HCT116 (cell line): ENCODE data around the gene POLR3GL. TPM values are rescaled to one million over a fixed set of nuclear protein-coding genes. Genes with fewer than 3 reads are reported as not detected.

Experiments
- ATAC-seq: fragments of 200-7000 bp; cut with Tn5 transposase; 2 replicates; pipeline ENCODE4 v1.9.1; 2020; ENCODE audit warnings: mild to moderate bottlenecking, moderate library complexity
- BruUV-seq: library from RNA; stranded (reverse); fragments of 400-500 nt; replicated peaks from 2 replicates; lab custom pipeline; 2021; lab: Mats Ljungman, UMichigan
- CTCF ChIA-PET: fragments of 300-600 bp; sonication (Branson Sonifier 250); formaldehyde crosslinking; loops from one replicate; lab custom pipeline; 2021; ENCODE audit warnings: antibody characterized with exemption; lab: Charles Lee
- POLR2A ChIA-PET: fragments of 300-600, 350-600 bp; sonication (Branson Sonifier 250); formaldehyde crosslinking; loops from one replicate; lab custom pipeline; 2021; ENCODE audit warnings: antibody characterized with exemption; lab: Charles Lee
- RAD21 ChIA-PET, 2 experiments: fragments of 300-600 bp; sonication (Branson Sonifier 250); formaldehyde crosslinking; loops; one replicate each; lab custom pipeline; 2023; ENCODE audit warnings: low total read pairs in 2 of 2; ENCODE audit not compliant: uncharacterized antibody in 2 of 2, unreplicated experiment in 2 of 2, low non-redundant PET in 1 of 2; lab: Charles Lee
- DNase-seq: peaks from one replicate; pipeline ENCODE4 v3.0.0-alpha.2; 2010; ENCODE audit warnings: low read depth, low spot score
- H2AFZ ChIP-seq: fragments of 200-600 bp; shearing (Covaris generic), sonication (generic); 2 replicates; pipeline ENCODE4 v1.6.1; 2017; ENCODE audit warnings: low read depth, mixed run types, mixed read lengths, antibody characterized with exemption, low read length; ENCODE audit not compliant: poor library complexity, severe bottlenecking
- H3K27ac ChIP-seq: 2 replicates; pipeline ENCODE4 v1.5.1; 2012; ENCODE audit warnings: low read depth, low read length
- H3K27me3 ChIP-seq: fragments of 200-600 bp; sonication (generic); 2 replicates; pipeline ENCODE4 v1.6.1; 2016; ENCODE audit warnings: mixed run types, low read length, mixed read lengths; ENCODE audit not compliant: insufficient read depth
- H3K36me3 ChIP-seq, 2 experiments: fragments of 200-500 bp in 1 of 2; fragments of 200-600 bp in 1 of 2; sonication (Bioruptor generic) in 1 of 2; sonication (generic) in 1 of 2; 2 replicates each; pipeline versions ENCODE4 v1.5.1 to v1.6.1; 2014 to 2016; ENCODE audit warnings: low read length in 2 of 2, inconsistent platforms in 1 of 2, mixed read lengths in 1 of 2, mixed run types in 1 of 2; ENCODE audit not compliant: insufficient read depth in 2 of 2, control insufficient read depth in 1 of 2
- H3K4me1 ChIP-seq, 2 experiments: fragments of 200-600 bp in 1 of 2; sonication (generic) in 1 of 2; 2 replicates each; pipeline versions ENCODE4 v1.5.1 to v1.6.1; 2012 to 2017; ENCODE audit warnings: low read length in 2 of 2, inconsistent platforms in 1 of 2, mild to moderate bottlenecking in 1 of 2, mixed read lengths in 1 of 2, mixed run types in 1 of 2, moderate library complexity in 1 of 2; ENCODE audit not compliant: insufficient read depth in 2 of 2, control insufficient read depth in 1 of 2
- H3K4me2 ChIP-seq: fragments of 200-600 bp; sonication (generic); 2 replicates; pipeline ENCODE4 v1.6.1; 2017; ENCODE audit warnings: mixed run types, low read length, mixed read lengths
- H3K4me3 ChIP-seq, 2 experiments: fragments of 200-600 bp in 1 of 2; sonication (generic) in 1 of 2; replicated peaks in 1 of 2; 2 replicates each; pipeline ENCODE4 v1.5.1; 2011 to 2016; ENCODE audit warnings: low read length in 2 of 2, control low read depth in 1 of 2, low read depth in 1 of 2, mild to moderate bottlenecking in 1 of 2, mixed read lengths in 1 of 2, mixed run types in 1 of 2
- H3K79me2 ChIP-seq: fragments of 200-600 bp; sonication (generic); 2 replicates; pipeline ENCODE4 v1.6.1; 2017; ENCODE audit warnings: mild to moderate bottlenecking, mixed run types, low read length, moderate library complexity, mixed read lengths; ENCODE audit not compliant: insufficient read depth
- H3K9ac ChIP-seq: fragments of 200-600 bp; sonication (generic); 2 replicates; pipeline ENCODE4 v1.6.1; 2016; ENCODE audit warnings: low read length, mixed read lengths
- H3K9me2 ChIP-seq: fragments of 200-600 bp; sonication (generic), shearing (Covaris generic); 2 replicates; pipeline ENCODE4 v1.6.1; 2017; ENCODE audit warnings: mixed run types, mild to moderate bottlenecking, moderate library complexity; ENCODE audit not compliant: insufficient read depth
- H3K9me3 ChIP-seq, 2 experiments: fragments of 200-500 bp in 1 of 2; fragments of 200-600 bp in 1 of 2; sonication (Bioruptor generic) in 1 of 2; sonication (generic) in 1 of 2; 2 replicates each; pipeline ENCODE4 v1.6.1; 2014 to 2017; ENCODE audit warnings: low read length in 2 of 2, mixed read lengths in 2 of 2, inconsistent platforms in 1 of 2, low read depth in 1 of 2, mild to moderate bottlenecking in 1 of 2, mixed run types in 1 of 2, moderate library complexity in 1 of 2; ENCODE audit not compliant: control insufficient read depth in 1 of 2, insufficient read depth in 1 of 2
- H4K20me1 ChIP-seq: fragments of 200-600 bp; sonication (generic), shearing (Covaris generic); 2 replicates; pipeline ENCODE4 v1.6.1; 2017; ENCODE audit warnings: mixed run types, mild to moderate bottlenecking, moderate library complexity; ENCODE audit not compliant: insufficient read depth
- ATF3 ChIP-seq: IDR thresholded peaks from 2 replicates; pipeline ENCODE4 v1.6.1; 2012
- EZH2 ChIP-seq: fragments of 200-600 bp; sonication (generic); IDR thresholded peaks from 2 replicates; pipeline ENCODE4 v1.6.1; 2017; ENCODE audit warnings: antibody characterized with exemption, mixed run types
- FOSL1 ChIP-seq: IDR thresholded peaks from 2 replicates; pipeline ENCODE4 v1.6.1; 2012; ENCODE audit warnings: low read depth
- MAX ChIP-seq: IDR thresholded peaks from 2 replicates; pipeline ENCODE4 v1.6.1; 2012
- POLR2A ChIP-seq: IDR thresholded peaks from 2 replicates; pipeline ENCODE4 v1.7.0; 2011; ENCODE audit warnings: borderline replicate concordance; ENCODE audit not compliant: insufficient read depth, insufficient read length; ENCODE audit errors: extremely low read depth
- RAD21 ChIP-seq: IDR thresholded peaks from 2 replicates; pipeline ENCODE4 v1.6.1; 2012; ENCODE audit warnings: low read depth, mild to moderate bottlenecking
- SIN3A ChIP-seq: IDR thresholded peaks from 2 replicates; pipeline ENCODE4 v1.6.1; 2012; ENCODE audit warnings: low read depth
- intact Hi-C: fragments of 100-400 bp; cut with micrococcal nuclease; formaldehyde crosslinking; loops from 2 replicates; pipeline ENCODE4 v1.10.0; 2022
- total RNA-seq: library from RNA; stranded (reverse); gene quantifications from one replicate; pipeline ENCODE4 v1.2.1, GENCODE V29; 2021; ENCODE audit not compliant: unreplicated experiment
- TF ChIP-seq, protein P1 (sequence below): IDR thresholded peaks from 2 replicates; pipeline ENCODE4 v1.6.1; 2012; ENCODE audit warnings: low read depth

The POLR3GL gene
- total RNA-seq, 1 experiment from 2014 or later, result 17.9 TPM

DNA sequence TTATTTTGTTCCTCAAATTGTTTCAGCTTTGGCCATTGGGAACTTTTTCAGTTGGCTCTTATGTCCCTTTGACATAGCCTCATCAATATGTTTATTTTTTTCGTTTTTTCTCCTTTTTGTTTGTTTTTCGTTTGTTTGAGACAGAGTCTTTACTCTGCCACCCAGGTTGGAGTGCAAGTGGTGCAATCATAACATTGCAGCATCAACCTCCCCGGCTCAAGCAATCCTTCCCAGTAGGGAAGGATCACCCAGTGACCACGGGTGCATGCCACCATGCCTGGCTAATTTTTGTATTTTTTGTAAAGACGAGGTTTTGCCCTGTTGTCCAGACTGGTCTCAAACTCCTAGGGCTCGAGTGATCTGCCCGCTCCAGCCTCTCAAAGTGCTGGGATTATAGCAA, 8.1 kb downstream of the POLR3GL start:
- Histone ChIP-seq H3K9me3 (no peaks in the 10 kb centered on the region), H3K9ac (no peak overlapping the region), H3K27ac (no peak overlapping the region), H3K36me3 (no peaks in the 10 kb centered on the region), H3K4me3 (no peak overlapping the region), H4K20me1 (no peaks in the 10 kb centered on the region), H3K27me3 (no peaks in the 10 kb centered on the region), H2AFZ (no peak overlapping the region), H3K4me1 (peaks cover 0 to 6% of the 10 kb centered on the region in 2 experiments; a peak in 2 of 4 replicates), H3K79me2 (no peaks in the 10 kb centered on the region), H3K9me2 (no peaks in the 10 kb centered on the region), H3K4me2 (no peak overlapping the region)
- ChIA-PET RAD21 (no interaction called here), CTCF (no interaction called here), POLR2A (no interaction called here)
- no TSS peak for BruUV-seq
- ATAC-seq, result no peak
- intact Hi-C loops, result no loop called here
- DNase-seq, result no peak
- no peak for TF ChIP-seq FOSL1
- TF ChIP-seq MAX, result no peak
- no peak for TF ChIP-seq ATF3
- TF ChIP-seq EZH2, result no peak
- TF ChIP-seq POLR2A, result no peak
- no peak for TF ChIP-seq RAD21
- TF ChIP-seq SIN3A, result no peak
- TF ChIP-seq, protein P1, sequence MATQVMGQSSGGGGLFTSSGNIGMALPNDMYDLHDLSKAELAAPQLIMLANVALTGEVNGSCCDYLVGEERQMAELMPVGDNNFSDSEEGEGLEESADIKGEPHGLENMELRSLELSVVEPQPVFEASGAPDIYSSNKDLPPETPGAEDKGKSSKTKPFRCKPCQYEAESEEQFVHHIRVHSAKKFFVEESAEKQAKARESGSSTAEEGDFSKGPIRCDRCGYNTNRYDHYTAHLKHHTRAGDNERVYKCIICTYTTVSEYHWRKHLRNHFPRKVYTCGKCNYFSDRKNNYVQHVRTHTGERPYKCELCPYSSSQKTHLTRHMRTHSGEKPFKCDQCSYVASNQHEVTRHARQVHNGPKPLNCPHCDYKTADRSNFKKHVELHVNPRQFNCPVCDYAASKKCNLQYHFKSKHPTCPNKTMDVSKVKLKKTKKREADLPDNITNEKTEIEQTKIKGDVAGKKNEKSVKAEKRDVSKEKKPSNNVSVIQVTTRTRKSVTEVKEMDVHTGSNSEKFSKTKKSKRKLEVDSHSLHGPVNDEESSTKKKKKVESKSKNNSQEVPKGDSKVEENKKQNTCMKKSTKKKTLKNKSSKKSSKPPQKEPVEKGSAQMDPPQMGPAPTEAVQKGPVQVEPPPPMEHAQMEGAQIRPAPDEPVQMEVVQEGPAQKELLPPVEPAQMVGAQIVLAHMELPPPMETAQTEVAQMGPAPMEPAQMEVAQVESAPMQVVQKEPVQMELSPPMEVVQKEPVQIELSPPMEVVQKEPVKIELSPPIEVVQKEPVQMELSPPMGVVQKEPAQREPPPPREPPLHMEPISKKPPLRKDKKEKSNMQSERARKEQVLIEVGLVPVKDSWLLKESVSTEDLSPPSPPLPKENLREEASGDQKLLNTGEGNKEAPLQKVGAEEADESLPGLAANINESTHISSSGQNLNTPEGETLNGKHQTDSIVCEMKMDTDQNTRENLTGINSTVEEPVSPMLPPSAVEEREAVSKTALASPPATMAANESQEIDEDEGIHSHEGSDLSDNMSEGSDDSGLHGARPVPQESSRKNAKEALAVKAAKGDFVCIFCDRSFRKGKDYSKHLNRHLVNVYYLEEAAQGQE, result no peak
